ENCODE measurements around the gene MBD3L3. TPM values are rescaled to one million over a fixed set of nuclear protein-coding genes. Genes with fewer than 3 reads are reported as not detected.

MBD3L3 gene
- total RNA-seq, 1 donor from 2014 or later, result not detected

- H3F3A ChIP-seq (ENCODE audit: low read depth), result peaks cover 21% of the 10 kb centered on the region
- Mint-ChIP-seq H3K9me3 (peaks cover 14% of the 10 kb centered on the region), H3K27ac (no peak overlapping the region), H3K36me3 (peaks cover 11% of the 10 kb centered on the region), H3K4me3 (peak overlapping the region; percentile 61), H3K4me1 (peaks cover 8% of the 10 kb centered on the region), H3K27me3 (ENCODE audit: insufficient read depth, low read depth) (peaks cover 9% of the 10 kb centered on the region)
- H3K27ac ChIP-seq, result no peak overlapping the region
- H3K79me2 ChIP-seq (ENCODE audit: low read depth), result no peaks in the 10 kb centered on the region
- H3K27me3 ChIP-seq, result no peaks in the 10 kb centered on the region
- no peak overlapping the region for H3K4me2 ChIP-seq
- H3K9me3 ChIP-seq (ENCODE audit: low read depth), result no peaks in the 10 kb centered on the region
- H3K4me1 ChIP-seq, result no peaks in the 10 kb centered on the region
- DNase-seq (ENCODE audit: low spot score), result no peak
- no peak overlapping the region for H3K4me3 ChIP-seq
- no peak overlapping the region for H2AFZ ChIP-seq (replicated peaks)
- no peak overlapping the region for H3K9ac ChIP-seq
- H4K20me1 ChIP-seq (ENCODE audit: low read depth), result no peaks in the 10 kb centered on the region
- no peak for TF ChIP-seq EZH2 (IDR thresholded peaks at IDR 0.05)
- TF ChIP-seq CTCF (IDR thresholded peaks at IDR 0.05), result no peak
- no peak for TF ChIP-seq EZH2phosphoT487 (IDR thresholded peaks at IDR 0.05)
- no peaks in the 10 kb centered on the region for H3K36me3 ChIP-seq
Observed at GRCh38 chr19:7101498-7102253, 43.2 kb upstream of the MBD3L3 start.

DNA sequence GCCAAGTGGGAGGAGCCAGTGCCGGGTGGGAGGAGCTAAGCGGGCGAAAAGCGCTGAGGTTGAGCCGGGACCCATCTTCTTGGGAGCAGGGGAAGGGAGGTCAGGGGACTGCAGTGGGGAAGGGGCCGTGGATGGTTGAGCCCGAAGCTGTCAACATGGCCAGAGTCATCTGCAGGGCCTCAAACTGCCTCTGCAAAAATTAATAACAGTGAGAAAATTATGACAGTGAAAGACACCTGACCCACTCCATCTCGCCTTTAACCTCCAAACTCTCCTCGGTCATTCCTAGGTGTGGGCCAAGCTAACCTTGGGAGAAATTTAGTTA is 41.1 kb upstream of the MBD3L3 start:
- TF ChIP-seq EZH2phosphoT487 (IDR thresholded peaks at IDR 0.05) (no peak), EZH2 (IDR thresholded peaks at IDR 0.05) (no peak), CTCF (IDR thresholded peaks at IDR 0.05) (no peak)

GRCh38 chr19:7098701-7099596 is 40.5 kb upstream of the MBD3L3 start:
- Mint-ChIP-seq H3K36me3 (peaks cover 25% of the 10 kb centered on the region), H3K27ac (peak overlapping the region; percentile 86), H3K9me3 (peaks cover 33% of the 10 kb centered on the region), H3K27me3 (ENCODE audit: insufficient read depth, low read depth) (peaks cover 9% of the 10 kb centered on the region), H3K4me3 (peak overlapping the region; percentile 86), H3K4me1 (peaks cover 8% of the 10 kb centered on the region)
- Histone ChIP-seq H3K9me3 (ENCODE audit: low read depth) (no peaks in the 10 kb centered on the region), H3K27me3 (no peaks in the 10 kb centered on the region), H3K9ac (peak overlapping the region; percentile 78), H3F3A (ENCODE audit: low read depth) (peaks cover 21% of the 10 kb centered on the region), H3K27ac (peak overlapping the region; percentile 91), H2AFZ (replicated peaks) (peak overlapping the region; percentile 83), H4K20me1 (ENCODE audit: low read depth) (no peaks in the 10 kb centered on the region), H3K4me2 (peak overlapping the region; percentile 76), H3K79me2 (ENCODE audit: low read depth) (no peaks in the 10 kb centered on the region), H3K4me3 (peak overlapping the region; percentile 69), H3K36me3 (no peaks in the 10 kb centered on the region), H3K4me1 (no peaks in the 10 kb centered on the region)
- TF ChIP-seq EZH2phosphoT487 (IDR thresholded peaks at IDR 0.05), result no peak
- TF ChIP-seq EZH2 (IDR thresholded peaks at IDR 0.05), result no peak
- no peak for TF ChIP-seq CTCF (IDR thresholded peaks at IDR 0.05)
- peak; percentile 96 for DNase-seq (ENCODE audit: low spot score)

More for the DNA sequence above, 41.1 kb upstream of the MBD3L3 start:
- H3K4me3 ChIP-seq, result peak overlapping the region; percentile 69
- H3K36me3 ChIP-seq, result no peaks in the 10 kb centered on the region
- H2AFZ ChIP-seq (replicated peaks), result peak overlapping the region; percentile 27
- no peaks in the 10 kb centered on the region for H3K79me2 ChIP-seq (ENCODE audit: low read depth)
- no peak for DNase-seq (ENCODE audit: low spot score)
- Mint-ChIP-seq H3K4me3 (peak overlapping the region; percentile 86), H3K27ac (peak overlapping the region; percentile 86), H3K36me3 (peaks cover 24% of the 10 kb centered on the region), H3K9me3 (peaks cover 31% of the 10 kb centered on the region), H3K27me3 (ENCODE audit: insufficient read depth, low read depth) (peaks cover 9% of the 10 kb centered on the region), H3K4me1 (peaks cover 8% of the 10 kb centered on the region)
- no peaks in the 10 kb centered on the region for H3K9me3 ChIP-seq (ENCODE audit: low read depth)
- no peak overlapping the region for H3K27ac ChIP-seq
- H3F3A ChIP-seq (ENCODE audit: low read depth), result peaks cover 21% of the 10 kb centered on the region
- H3K4me2 ChIP-seq, result peak overlapping the region; percentile 76
- H4K20me1 ChIP-seq (ENCODE audit: low read depth), result no peaks in the 10 kb centered on the region
- H3K9ac ChIP-seq, result no peak overlapping the region
- H3K27me3 ChIP-seq, result no peaks in the 10 kb centered on the region
- no peaks in the 10 kb centered on the region for H3K4me1 ChIP-seq

All from neural progenitor cell (in vitro differentiated cells).